Natural killer cell (primary cell): ENCODE results near the gene GAS6. TPM values are rescaled to one million over a fixed set of nuclear protein-coding genes. Genes with fewer than 3 reads are reported as not detected.

Source experiments
- ATAC-seq, 3 donors: fragments of 150-1000 bp in 2 of 3; fragments of 200-7000 bp in 1 of 3; cut with Tn5 transposase; 1 replicate in 1 of 3; 2 replicates in 2 of 3; pipeline ENCODE4 v1.10.0; 2021; ENCODE audit warnings: mild to moderate bottlenecking in 2 of 3, moderate library complexity in 2 of 3
- DNase-seq, 2 donors: peaks; one replicate each; pipeline versions ENCODE4 v3.0.0 to v3.0.0-alpha.2; 2013 to 2021; ENCODE audit warnings: mixed read lengths in 1 of 2
- H3K27ac ChIP-seq: one replicate; pipeline ENCODE4 v1.5.1; 2013; ENCODE audit warnings: mild to moderate bottlenecking, low read length
- H3K27me3 ChIP-seq: one replicate; pipeline ENCODE4 v1.6.1; 2013; ENCODE audit warnings: low read length; ENCODE audit not compliant: control insufficient read depth, insufficient read depth
- H3K36me3 ChIP-seq: one replicate; pipeline ENCODE4 v1.6.1; 2013; ENCODE audit warnings: low read length; ENCODE audit not compliant: control insufficient read depth, insufficient read depth
- H3K4me1 ChIP-seq: one replicate; pipeline ENCODE4 v1.6.1; 2013; ENCODE audit warnings: low read length; ENCODE audit not compliant: control insufficient read depth, insufficient read depth
- H3K4me3 ChIP-seq: one replicate; pipeline ENCODE4 v1.5.1; 2013; ENCODE audit warnings: low read length
- H3K9me3 ChIP-seq: one replicate; pipeline ENCODE4 v1.6.1; 2013; ENCODE audit warnings: low read length; ENCODE audit not compliant: control insufficient read depth, insufficient read depth
- H3K27ac Mint-ChIP-seq, 2 donors: one replicate each; pipeline ENCODE4 v1.8.0; 2022; ENCODE audit warnings: mild to moderate bottlenecking in 2 of 2, mixed read lengths in 2 of 2, moderate library complexity in 1 of 2
- H3K27me3 Mint-ChIP-seq, 2 donors: one replicate each; pipeline ENCODE4 v1.8.0; 2022; ENCODE audit warnings: low read depth in 2 of 2, mixed read lengths in 2 of 2
- H3K36me3 Mint-ChIP-seq: one replicate; pipeline ENCODE4 v1.8.0; 2022; ENCODE audit warnings: mixed read lengths
- H3K4me1 Mint-ChIP-seq, 2 donors: one replicate each; pipeline ENCODE4 v1.8.0; 2022; ENCODE audit warnings: mixed read lengths in 2 of 2
- H3K4me3 Mint-ChIP-seq: one replicate; pipeline ENCODE4 v1.8.0; 2022; ENCODE audit warnings: mild to moderate bottlenecking, moderate library complexity, mixed read lengths
- H3K9me3 Mint-ChIP-seq, 2 donors: one replicate each; pipeline ENCODE4 v1.8.0; 2022; ENCODE audit warnings: mixed read lengths in 2 of 2
- CTCF ChIP-seq: fragments of 200-600 bp; IDR thresholded peaks from one replicate; pipeline ENCODE4 v1.8.0; 2022; ENCODE audit warnings: antibody characterized with exemption
- WGBS: methylation state at CpG from one replicate; pipeline ENCODE4 v1.1.7; 2013; ENCODE audit warnings: missing lambda C conversion rate; ENCODE audit not compliant: insufficient coverage; 5-methylcytosine and 5-hydroxymethylcytosine counted together
- intact Hi-C: fragments of 100-400 bp; cut with micrococcal nuclease; formaldehyde crosslinking; loops from one replicate; pipeline ENCODE4 v1.14.2; 2022
- total RNA-seq, 4 donors: library from RNA; stranded (reverse); fragments of 120-200 nt in 1 of 4; gene quantifications; one replicate each; pipeline versions ENCODE4 v1.2.3 to v1.2.4, GENCODE V29; 2013 to 2022

The GAS6 gene
- total RNA-seq, 3 donors from 2014 or later (not counting 1 experiment from before 2014, with no cell fraction given): 0.40 to 1.4 (median 0.41) TPM

- no peaks in the 10 kb centered on the region for H3K36me3 ChIP-seq
- ATAC-seq: no peak
- peaks cover 1% of the 10 kb centered on the region for H3K9me3 ChIP-seq
- peaks cover 4% of the 10 kb centered on the region for H3K27me3 ChIP-seq
- peaks cover 20% of the 10 kb centered on the region for H3K4me1 ChIP-seq
- peaks cover 0 to 9% of the 10 kb centered on the region in 2 donors for H3K27me3 Mint-ChIP-seq
- no peak overlapping the region for H3K27ac Mint-ChIP-seq
- no peak for TF ChIP-seq CTCF
- no peak for DNase-seq
- no peak overlapping the region for H3K4me3 ChIP-seq
- H3K27ac ChIP-seq: no peak overlapping the region
- WGBS: 89% methylated on average over 28 of the region's 28 CpGs
- H3K4me3 Mint-ChIP-seq: no peak overlapping the region
- no peaks in the 10 kb centered on the region for H3K9me3 Mint-ChIP-seq
- intact Hi-C loops: no loop called here
- peaks cover 12 to 20% of the 10 kb centered on the region in 2 donors for H3K4me1 Mint-ChIP-seq
- H3K36me3 Mint-ChIP-seq: no peaks in the 10 kb centered on the region
Observed at GRCh38 chr13:113813749-113814434, 50.0 kb downstream of the GAS6 start.

DNA sequence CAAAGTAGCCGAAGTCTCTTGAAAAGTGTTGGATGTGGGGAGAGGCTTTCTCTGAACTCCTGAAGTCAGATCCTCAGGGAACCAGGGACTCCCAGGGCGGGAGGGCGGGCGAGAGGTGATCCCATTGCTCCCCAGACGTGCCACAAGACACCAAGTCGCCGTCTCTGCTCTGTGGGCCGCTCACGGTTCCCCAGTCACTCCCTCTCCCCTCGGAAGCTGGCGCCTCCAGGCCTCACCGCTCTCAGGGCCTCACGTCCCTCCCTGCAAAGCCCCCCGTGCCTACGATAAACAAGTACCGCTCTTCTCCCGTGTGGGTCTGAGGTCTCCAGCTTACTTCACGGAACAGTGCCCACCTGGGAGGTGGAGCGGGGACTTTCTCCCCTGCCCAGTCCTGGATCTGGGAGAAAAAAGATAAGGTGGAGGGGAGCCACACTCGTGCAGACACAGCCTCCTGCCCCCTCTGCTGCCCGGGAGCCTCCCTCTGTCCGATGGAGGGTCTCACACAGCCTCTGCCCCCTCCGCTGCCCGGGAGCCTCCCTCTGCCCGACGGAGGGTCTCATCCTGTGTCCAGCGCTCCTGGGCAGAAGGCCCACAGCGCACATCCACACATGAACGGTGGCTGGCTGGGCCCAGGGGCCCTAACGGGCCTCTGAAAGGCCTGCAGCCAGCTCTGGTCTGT, 50.7 kb downstream of the GAS6 start:
- Mint-ChIP-seq H3K9me3 (no peaks in the 10 kb centered on the region), H3K27ac (no peak overlapping the region), H3K27me3 (peaks cover 0 to 9% of the 10 kb centered on the region in 2 donors), H3K36me3 (no peaks in the 10 kb centered on the region), H3K4me1 (peaks cover 12 to 20% of the 10 kb centered on the region in 2 donors), H3K4me3 (no peak overlapping the region)
- ATAC-seq: no peak
- peaks cover 20% of the 10 kb centered on the region for H3K4me1 ChIP-seq
- intact Hi-C loops: no loop called here
- no peak overlapping the region for H3K4me3 ChIP-seq
- 92% methylated on average over 30 of the region's 30 CpGs for WGBS
- peaks cover 8% of the 10 kb centered on the region for H3K9me3 ChIP-seq
- H3K27ac ChIP-seq: no peak overlapping the region
- no peak for DNase-seq
- no peaks in the 10 kb centered on the region for H3K36me3 ChIP-seq
- peaks cover 4% of the 10 kb centered on the region for H3K27me3 ChIP-seq
- TF ChIP-seq CTCF: no peak

DNA sequence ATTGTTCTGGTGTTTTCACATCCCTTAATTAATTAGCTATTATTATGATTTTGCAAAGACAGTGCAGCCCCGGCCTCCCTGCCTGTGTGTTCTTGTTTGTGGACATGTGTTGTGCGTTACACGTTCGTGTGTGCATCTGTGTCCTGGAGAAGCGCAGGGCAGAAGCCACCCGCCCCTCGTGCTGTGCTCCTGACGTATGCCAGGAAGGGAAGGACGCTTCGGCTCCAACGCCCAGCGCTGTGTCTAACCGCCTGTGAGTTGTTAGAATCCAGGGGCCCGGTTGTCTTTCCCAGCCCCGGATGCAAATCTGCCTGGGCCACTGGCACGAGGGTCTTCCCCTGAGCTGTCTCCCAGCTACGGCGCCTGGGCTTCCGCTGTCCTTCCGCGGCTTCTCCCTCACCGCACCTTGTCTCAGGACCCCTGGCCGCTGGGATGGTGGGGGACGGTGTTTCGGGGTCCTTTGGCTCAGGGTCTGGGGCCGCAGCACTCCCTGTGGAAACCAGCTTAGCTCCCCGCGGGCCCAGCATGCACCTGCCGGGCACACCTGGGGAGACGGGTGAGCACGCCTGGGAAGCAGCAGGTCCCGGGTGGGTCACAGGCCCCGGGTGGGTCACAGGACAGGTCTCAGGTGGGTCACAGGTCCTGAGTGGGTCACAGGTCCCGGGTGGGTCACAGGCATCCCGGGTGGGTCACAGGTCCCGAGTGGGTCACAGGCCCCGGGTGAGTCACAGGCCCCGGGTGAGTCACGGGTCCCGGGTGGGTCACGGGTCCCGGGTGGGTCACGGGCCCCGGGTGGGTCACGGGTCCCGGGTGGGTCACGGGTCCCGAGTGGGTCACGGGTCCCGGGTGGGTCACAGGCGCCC, 51.5 kb downstream of the GAS6 start:
- H3K9me3 Mint-ChIP-seq: no peaks in the 10 kb centered on the region
- Histone ChIP-seq H3K36me3 (no peaks in the 10 kb centered on the region), H3K9me3 (peaks cover 9% of the 10 kb centered on the region), H3K4me1 (peaks cover 20% of the 10 kb centered on the region), H3K4me3 (no peak overlapping the region), H3K27me3 (peaks cover 4% of the 10 kb centered on the region), H3K27ac (no peak overlapping the region)
- intact Hi-C loops: no loop called here
- peaks cover 12 to 22% of the 10 kb centered on the region in 2 donors for H3K4me1 Mint-ChIP-seq
- H3K4me3 Mint-ChIP-seq: no peak overlapping the region
- ATAC-seq (no peak), DNase-seq (no peak)
- 89% methylated on average over 51 of the region's 51 CpGs for WGBS
- H3K36me3 Mint-ChIP-seq: no peaks in the 10 kb centered on the region
- peaks cover 0 to 9% of the 10 kb centered on the region in 2 donors for H3K27me3 Mint-ChIP-seq
- no peak for TF ChIP-seq CTCF
- no peak overlapping the region for H3K27ac Mint-ChIP-seq
